GM19397 (cell line): Measurements from ENCODE around the gene GAREM1.
"Not testable (repeated sequence)": the region's sequence is repeated elsewhere in the genome, so short reads cannot be mapped to it uniquely, and the experiment has no call there.

Experiments used
- ATAC-seq: cut with Tn5 transposase; IDR thresholded peaks from one replicate; pipeline ENCODE4 v1.9.1; 2021; ENCODE audit warnings: mild to moderate bottlenecking, moderate library complexity; ENCODE audit not compliant: unreplicated experiment

Gene GAREM1

DNA sequence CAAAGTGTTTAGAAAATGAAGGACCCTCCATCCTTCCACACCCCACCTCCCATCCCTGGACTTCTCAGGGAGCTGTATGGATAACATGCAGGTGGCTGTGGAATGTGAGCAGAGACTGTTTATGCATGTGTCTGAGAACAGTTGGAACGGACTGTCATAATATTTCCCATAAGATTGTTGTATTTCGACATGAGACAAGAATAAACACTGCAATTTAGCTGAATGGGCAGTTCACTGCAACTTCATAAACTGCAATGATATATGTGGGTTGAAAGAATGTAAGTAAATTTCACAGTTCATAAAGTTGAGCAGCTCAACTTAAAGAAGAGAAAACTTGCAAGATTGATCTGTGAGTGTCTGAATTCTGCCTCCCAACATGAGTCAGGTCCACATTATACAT lies 206.3 kb downstream of the GAREM1 start:
- no peak for ATAC-seq

DNA sequence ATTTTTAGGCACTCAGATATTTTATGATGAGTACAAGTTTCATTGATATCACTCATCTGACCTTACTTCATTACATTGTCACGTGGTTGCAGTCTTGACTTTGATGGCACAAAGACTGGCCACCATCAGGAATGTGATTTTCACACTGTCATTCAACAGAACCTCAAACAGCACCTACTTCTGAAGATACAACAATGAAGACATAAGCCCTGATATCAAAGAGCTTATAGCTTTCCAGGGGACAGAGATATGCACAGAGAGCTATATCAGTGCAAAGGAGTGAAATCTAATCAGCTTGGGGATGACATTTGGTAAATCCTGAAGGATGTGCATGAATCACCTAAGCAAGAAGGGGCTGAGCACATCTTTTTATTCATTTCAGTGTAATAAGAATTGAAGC lies 208.6 kb downstream of the GAREM1 start:
- no peak for ATAC-seq

DNA sequence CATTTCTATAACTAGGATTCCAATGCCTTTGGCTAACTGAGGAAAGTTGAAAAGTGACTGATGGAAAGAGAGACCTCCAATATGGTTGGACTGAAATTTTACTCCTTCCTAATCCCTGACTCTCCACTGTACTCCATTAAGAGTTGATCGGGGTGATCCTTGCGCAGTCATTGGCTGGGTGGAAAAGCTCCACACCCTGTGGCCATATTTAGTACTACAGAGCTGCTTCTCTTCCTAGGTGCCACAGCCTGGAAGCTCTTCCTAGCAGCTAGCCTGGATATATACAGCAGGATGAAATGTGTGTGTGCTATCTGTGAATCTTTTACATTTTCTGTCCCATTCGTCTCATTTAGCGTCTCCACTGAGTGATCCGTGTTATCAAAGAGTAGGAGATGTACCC lies 209.7 kb downstream of the GAREM1 start:
- ATAC-seq = no peak

DNA sequence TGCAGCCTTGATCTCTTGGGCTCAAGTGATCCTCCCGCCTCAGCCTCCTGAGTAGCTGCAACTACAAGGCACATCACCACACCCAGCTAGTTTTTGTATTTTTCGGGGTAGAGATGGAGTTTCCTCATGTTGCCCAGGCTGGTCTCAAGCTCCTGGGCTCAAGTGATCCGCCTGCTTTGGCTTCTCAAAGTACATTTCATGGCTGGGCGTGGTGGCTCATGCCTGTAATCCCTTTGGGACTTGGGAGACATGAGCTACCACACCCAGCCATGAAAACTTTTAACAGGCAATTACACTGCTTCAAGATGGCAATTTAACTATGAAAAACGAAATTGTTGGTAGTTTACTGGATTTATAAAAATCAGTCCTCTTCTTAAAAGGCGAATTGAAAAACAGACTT lies 211.1 kb downstream of the GAREM1 start:
- ATAC-seq = no peak

DNA sequence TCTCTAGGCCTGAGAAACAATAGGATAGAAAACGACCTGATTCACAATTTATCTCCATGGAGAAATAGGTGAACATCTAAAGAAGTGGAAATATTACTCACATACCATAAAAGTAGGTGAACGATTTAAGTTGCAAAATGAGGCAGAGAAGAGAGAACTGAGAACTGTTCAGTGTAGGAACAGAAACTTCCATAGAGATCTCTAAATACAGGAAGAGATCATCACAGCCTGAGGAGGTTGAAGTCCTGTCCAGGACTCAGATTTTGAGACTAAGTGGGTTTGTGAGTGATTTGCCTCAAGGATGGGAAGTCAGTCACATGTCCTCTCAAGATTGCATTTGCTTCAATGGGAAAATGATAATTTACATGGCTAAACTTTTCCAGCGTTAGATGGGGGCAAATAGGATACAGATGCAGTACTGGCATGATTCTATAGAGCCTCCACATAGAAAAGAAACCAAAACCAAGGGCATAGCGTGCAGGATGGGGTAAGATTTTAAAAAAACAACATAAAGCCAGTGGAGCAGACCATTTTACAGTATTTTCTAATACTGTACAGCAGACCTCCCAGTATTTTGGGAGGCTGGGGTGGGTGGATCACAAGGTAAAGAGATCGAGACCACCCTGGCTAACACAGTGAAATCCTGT lies 212.0 kb downstream of the GAREM1 start:
- no peak for ATAC-seq

DNA sequence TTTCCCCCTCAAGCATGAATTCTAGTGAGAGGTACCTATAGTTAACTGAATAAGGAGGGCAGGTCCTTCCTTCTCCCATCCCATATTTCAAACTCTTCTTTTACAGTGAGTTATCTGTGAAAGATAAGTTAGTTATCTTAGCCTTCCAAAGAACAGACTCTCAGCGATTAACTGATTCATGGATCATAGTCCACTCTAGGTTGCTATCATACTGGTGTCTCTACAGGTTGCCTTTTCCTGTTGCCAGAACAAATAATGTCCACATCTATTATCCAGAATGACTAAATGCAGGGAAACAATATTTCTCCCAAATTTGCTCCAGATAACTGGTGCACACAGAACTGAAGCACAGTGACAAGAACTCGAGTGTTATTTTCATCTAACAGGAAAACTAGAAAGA lies 212.5 kb downstream of the GAREM1 start:
- ATAC-seq = no peak

DNA sequence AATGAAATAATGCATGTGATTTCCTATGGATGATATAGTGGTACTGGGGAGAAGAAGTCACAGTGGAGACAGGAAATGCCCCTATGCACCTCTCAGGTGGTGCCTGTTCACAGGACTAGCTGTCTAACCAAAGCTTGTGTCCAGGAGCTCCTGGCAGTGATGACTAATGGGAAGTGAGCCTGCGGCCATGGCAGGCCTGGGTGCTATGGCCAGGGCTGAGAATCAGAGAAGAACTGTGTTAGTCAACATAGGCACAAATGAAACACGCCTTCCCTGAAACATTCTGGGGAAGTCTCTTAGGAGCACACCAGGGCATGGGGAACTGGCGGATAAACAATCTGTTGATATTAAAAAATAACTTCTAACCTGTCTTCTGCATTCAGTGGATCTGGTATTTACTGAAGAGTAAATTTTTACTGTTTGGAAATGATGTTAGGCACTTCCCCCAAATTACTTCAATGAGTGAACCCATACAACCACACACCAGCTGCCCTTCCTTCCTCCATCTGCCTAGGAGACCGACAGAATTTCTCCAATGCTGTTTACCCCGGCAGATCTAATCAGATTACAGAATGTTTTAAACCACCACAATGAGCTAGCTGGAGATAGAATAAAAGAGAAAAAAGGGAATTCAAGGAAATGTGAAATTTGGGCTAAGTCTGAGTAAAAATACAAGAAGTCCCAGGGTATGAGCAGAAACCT lies 213.4 kb downstream of the GAREM1 start:
- no peak for ATAC-seq

DNA sequence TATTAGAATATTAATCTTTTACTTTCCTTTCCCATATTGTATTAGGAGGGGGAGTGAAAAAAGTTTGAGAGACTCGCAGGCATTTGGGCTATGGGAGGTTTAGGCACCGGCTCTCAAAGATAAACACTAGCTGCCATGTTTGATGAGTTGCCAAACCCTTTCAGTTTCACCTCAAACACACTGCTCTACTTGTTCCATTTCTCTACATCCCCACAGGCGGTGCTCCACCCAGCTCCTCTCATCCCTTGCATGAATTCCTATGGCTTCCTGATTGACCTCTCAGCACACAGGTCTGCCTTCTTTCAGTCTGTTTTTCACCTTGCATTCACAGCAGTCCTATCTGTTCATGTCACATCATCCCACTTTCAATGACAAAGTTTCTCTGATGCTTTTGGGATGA lies 215.1 kb downstream of the GAREM1 start:
- ATAC-seq = no peak

DNA sequence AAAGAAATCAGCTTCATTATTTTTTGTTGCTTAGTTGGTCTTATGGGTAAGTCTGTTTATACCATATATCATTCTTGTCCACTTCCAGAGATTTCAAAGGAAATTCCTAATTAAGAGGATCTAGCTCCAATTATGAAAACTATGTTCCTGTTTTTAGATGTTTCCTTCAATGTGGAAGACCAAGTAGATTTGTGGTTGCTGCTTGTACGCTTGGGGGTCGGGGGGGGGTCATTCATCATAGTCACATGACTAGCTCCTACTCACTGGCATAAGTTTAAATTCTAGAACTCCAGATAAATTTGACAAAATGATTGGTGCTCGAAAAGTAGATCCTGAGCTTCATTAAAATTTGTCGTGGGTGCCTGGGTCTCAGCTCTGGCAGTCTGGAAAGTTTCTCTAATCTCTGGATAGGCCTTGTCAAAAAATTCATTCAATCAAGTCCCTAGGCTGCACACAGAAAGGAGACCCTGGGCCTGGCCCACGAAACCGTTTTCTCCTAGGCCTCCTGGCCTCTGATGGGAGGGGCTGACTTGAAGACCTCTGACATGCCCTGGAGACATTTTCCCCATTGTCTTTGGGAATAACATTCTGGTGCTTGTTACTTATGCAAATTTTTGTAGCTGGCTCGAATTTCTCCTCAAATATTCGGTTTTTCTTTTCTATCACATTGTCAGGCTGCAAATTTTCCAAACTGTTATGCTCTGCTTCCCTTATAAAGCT lies 218.4 kb downstream of the GAREM1 start:
- ATAC-seq = no peak

DNA sequence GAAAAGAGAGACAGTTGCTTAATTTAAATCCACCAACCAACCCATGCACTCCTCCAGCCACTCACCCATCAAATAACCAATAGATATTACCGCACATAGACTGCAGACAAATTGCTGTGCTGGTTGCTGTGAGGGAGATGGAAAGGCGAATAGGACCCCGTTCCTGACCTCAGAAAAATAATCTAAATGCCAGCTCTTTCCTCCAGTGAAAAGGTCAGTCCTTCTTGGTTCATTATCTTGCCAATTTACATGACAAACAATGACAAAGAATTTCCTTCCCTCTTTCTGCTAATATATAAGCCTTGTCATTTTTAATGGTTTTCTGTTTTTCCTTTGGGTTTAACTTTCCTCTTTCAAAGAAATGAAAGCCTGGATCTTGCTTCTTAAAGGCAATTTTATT lies 219.2 kb downstream of the GAREM1 start:
- ATAC-seq = no peak

DNA sequence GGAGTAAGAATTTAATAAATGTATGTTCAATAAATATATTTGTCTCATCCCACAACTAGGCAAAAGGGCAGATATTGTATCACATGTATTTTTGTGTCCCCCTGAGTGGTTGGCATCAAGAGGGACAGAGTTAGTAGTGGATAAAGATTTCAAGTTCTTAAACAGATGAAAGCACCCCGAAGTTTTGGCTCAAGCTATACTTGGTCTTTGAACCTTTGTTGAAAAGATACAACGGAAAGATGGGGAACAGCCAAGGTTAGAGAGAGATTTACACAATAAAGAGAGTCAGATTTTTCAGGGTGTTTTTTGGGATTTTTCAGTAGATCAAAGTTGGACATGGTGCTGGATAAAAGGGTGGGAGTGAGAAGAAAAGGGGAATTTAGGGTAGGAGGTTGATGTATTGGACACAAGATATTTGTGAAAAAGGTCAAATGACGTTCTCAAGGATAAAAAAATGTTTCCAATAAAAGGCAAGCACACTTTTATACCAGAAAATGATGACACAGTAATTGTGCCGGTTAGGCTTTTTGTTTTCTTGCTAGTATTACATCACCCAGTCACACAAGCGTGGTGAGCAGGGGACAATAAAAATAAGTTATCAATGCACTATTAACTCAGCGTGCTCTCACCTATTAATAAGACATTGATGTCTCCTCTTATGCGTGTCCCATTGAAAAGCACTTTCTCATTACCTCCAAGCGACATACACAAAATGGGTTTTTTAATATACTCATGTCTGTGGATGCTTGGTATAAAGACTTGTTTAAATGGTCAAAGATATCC lies 221.3 kb downstream of the GAREM1 start:
- no peak for ATAC-seq

DNA sequence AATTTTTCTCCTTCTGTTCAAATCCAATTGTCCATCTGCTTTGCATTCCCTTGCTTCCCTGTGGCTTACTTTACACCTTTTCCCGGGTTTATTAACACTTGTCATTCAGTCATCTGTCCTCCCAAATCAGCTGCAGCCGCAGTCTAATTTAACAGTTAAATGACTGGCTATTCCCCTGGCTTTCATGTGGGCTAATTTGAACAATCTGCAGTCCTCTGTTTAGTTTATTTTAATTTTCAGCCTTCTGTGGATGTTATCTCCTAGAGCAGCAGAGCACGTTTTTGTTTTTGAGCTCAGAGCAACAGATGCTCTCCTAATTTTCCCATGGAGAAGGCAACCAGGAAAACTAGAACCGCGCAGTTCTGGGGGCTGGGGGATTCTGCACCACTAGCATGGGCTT lies 225.8 kb downstream of the GAREM1 start:
- no peak for ATAC-seq

DNA sequence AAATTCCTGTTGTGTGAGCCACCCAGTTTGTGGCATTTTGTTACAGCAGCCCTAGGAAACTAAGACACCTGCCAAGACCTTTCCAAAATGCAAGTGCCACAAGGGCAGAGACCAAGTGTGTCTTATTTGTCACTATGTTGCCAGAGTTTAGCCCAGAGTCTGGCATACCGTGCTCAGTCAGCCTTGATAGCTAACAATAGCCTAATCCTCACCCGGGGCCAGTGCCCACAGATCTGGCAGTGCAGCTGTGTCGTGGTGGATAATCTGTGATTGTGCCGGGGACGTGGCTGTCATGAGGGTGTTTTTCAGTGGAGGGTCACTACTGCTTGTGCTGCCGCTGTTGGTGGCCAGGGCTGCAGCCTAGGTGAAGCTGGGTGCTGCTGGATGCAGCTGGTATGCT lies 227.3 kb downstream of the GAREM1 start:
- no peak for ATAC-seq

DNA sequence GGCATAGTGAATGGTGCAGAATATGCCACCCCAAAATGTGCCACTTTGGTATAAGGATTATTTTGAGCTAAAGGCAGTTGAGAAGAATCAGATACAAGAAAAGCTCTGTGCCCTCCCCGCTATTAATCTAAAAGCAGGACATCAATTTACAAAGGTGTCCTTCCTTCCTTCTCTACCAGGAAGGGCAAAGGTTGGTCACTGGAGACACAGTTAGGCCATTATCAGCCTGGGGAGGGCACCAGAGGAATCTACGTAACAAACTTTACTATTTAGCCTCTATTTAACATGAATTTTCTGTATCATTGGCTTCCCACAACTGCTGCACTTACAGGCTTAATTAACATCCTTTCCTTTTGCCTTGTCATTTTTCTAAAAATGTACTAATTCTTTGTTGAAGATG lies 228.3 kb downstream of the GAREM1 start:
- ATAC-seq = no peak

DNA sequence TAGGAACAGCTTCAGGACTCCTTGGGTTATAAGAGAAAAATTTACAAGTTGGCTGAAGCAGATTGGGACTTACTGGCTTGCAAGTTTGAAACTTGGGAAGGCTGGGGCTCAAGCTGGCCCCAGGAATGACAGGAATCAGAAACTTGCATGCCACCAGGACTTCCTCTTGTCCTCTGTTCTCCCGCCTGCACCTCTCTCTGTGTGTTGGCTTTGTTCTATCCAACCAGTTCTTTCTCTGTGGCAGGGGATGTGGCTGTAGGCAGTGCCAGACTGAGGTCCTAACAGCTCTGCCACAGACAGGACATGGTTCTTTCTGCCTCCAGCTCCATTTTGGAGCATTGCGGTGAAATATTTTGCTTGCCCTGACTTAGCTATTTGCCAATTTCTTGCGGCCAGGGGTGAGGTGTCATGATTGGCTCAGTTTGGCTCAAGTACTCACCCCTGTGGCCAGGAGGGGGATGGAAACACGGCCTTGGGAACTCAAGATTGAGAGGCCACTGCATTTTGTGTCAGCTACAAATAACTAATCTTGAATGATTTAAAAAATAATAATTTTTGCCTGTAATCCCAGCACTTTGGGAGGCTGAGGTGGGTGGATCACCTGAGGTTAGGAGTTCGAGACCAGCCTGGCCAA lies 231.9 kb downstream of the GAREM1 start:
- no peak for ATAC-seq

DNA sequence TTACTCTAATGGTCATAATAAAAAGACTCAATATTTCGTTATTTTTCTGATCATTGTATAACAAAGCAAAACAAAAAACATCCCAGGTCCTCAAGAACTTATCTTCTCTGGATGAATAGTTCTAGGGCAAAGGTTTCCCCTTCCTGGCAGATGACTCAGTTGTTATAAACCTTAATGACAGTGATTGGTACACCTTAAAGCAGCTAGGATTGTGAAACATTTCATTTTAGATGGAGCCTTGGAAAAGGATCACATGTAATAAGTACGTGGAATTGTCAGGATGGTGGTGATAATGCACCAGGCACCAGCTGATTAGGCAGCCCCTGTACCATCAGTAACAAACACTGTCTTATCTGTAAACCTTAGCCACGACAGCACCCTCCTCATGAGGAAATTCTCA lies 233.6 kb downstream of the GAREM1 start:
- no peak for ATAC-seq

DNA sequence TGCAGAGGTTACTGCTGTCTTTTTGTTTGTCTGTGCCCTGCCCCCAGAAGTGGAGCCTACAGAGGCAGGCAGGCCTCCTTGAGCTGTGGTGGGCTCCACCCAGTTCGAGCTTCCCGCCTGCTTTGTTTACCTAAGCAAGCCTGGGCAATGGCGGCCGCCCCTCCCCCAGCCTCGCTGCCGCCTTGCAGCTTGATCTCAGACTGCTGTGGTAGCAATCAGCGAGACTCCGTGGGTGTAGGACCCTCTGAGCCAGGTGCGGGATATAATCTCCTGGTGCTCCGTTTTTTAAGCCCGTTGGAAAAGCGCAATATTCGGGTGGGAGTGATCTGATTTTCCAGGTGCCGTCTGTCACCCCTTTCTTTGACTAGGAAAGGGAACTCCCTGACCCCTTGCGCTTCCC lies 237.3 kb downstream of the GAREM1 start:
- not testable (repeated sequence) for ATAC-seq

DNA sequence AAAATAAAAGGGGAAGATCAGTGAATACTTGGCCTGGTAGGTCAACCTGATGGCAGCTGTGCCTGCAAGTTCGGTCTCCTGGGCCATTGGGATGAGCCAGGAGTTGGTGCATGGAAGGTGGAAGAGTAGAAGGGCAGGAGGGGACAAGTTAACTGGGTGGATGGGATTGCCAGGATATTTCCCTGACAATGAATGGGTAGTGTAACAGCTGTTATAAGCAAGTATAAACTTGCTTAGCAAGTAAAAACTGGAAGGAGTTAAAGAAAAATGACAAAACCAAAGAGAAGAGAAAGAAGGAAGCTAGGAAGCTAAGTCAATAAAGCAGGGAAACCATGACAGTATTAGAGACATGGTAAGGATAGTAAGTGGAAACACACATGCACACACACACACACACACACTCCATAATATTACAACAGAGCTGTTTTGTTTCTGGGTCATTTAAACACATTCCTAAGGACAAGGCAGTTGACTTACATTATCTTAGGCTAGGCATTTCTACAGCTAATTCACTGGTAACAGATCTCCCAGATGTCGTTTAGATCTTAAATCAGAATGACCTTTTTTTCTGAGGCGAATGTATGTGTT lies 251.2 kb downstream of the GAREM1 start:
- no peak for ATAC-seq

DNA sequence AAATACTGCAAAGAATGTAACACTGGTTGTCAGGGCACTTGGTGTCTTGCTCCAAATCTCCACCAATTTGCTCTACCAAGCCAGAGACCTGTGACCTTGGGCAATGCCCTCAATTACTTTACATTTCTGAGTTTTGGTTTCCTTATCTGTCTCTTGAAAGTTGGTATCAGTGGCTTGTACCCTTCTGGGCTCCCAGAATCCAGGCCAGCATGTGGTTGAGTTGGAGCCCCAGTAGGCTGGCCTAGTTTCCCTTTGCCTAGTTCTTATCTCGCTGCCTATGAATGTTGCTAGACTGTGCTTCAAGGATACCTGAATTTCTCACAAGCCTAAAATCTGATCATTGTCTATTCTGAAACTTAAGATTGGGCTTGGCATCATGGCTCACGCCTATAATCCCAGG lies 254.3 kb downstream of the GAREM1 start:
- ATAC-seq = no peak

DNA sequence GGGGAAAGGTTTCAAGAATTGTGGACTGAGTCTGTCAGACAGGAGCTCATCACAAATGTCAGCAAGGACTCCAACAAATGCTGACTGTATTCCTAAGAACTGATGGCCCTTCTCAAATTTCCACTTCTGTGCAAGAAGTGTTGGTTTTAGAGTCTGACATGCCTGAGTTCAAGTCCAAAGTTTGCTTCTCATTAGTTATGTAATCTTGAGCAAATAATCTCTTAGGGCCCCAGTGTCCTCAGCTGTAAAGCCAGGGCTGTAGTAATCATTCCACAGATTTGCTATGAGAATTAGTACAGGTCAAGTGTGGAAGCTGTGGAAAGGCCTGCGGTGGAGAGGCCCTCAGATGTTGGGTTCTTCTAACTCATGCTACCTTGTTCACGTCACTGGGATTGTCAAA lies 257.0 kb downstream of the GAREM1 start:
- no peak for ATAC-seq
